Gastroesophageal sphincter (tissue), 3 donors: ENCODE measurements around the gene ACTR1A.

ENCODE experiments used
- CTCF ChIP-seq, 4 experiments: fragments of 200-600 bp in 2 of 4; fragments of 450-650 bp in 2 of 4; sonication (generic) in 1 of 4; IDR thresholded peaks; one replicate each; pipeline ENCODE4 v1.5.1; 2017 to 2019; ENCODE audit warnings: antibody characterized with exemption in 4 of 4, mild to moderate bottlenecking in 2 of 4, moderate library complexity in 2 of 4
- EP300 ChIP-seq: sonication (generic); formaldehyde crosslinking; IDR thresholded peaks from one replicate; pipeline ENCODE4 v1.6.1; 2017; ENCODE audit warnings: antibody characterized with exemption, mild to moderate bottlenecking
- POLR2A ChIP-seq, 2 donors: fragments of 450-650 bp; IDR thresholded peaks; one replicate each; pipeline ENCODE4 v1.6.1; 2017; ENCODE audit warnings: antibody characterized with exemption in 2 of 2, mild to moderate bottlenecking in 2 of 2, moderate library complexity in 1 of 2
- POLR2AphosphoS5 ChIP-seq: sonication (generic); formaldehyde crosslinking; IDR thresholded peaks from one replicate; pipeline ENCODE4 v1.6.1; 2017; ENCODE audit warnings: antibody characterized with exemption

- TF ChIP-seq POLR2A (IDR thresholded peaks at IDR 0.05) (no peak), POLR2AphosphoS5 (no peak), CTCF (IDR thresholded peaks at IDR 0.05) (no peak), EP300 (no peak)
Measured at GRCh38 chr10:102433619-102434046, 68.9 kb downstream of the ACTR1A start.
